Keratinocyte (primary cell): ENCODE results near the gene CEACAM8. TPM values are rescaled to one million over a fixed set of nuclear protein-coding genes. Genes with fewer than 3 reads are reported as not detected.

ENCODE experiments used
- DNase-seq: peaks from one replicate; pipeline ENCODE4 v3.0.0-alpha.2; 2011; ENCODE audit warnings: low read depth, missing footprints, low spot score
- FAIRE-seq: peaks from 2 replicates; lab custom pipeline; 2011; peaks lifted over from hg19 to GRCh38; lab: Jason Lieb, UNC
- H2AFZ ChIP-seq: 2 replicates; pipeline ENCODE4 v1.6.0; 2012; ENCODE audit warnings: low read length, control low read depth, inconsistent platforms; ENCODE audit not compliant: control insufficient read depth
- H3K27ac ChIP-seq: 2 replicates; pipeline ENCODE4 v1.5.1; 2011; ENCODE audit warnings: low read length; ENCODE audit not compliant: control insufficient read depth, insufficient read depth
- H3K27me3 ChIP-seq: 3 replicates; pipeline ENCODE4 v1.6.0; 2011; ENCODE audit warnings: low read length; ENCODE audit not compliant: control insufficient read depth, insufficient read depth; ENCODE audit errors: extremely low read depth
- H3K36me3 ChIP-seq, 2 experiments: 2 replicates in 1 of 2; 3 replicates in 1 of 2; pipeline ENCODE4 v1.5.1; 2011; ENCODE audit warnings: low read length in 2 of 2, mild to moderate bottlenecking in 1 of 2; ENCODE audit not compliant: control insufficient read depth in 2 of 2, insufficient read depth in 2 of 2; ENCODE audit errors: extremely low read depth in 1 of 2
- H3K4me1 ChIP-seq: 3 replicates; pipeline ENCODE4 v1.5.1; 2011; ENCODE audit warnings: low read length; ENCODE audit not compliant: control insufficient read depth, insufficient read depth; ENCODE audit errors: extremely low read depth
- H3K4me2 ChIP-seq: 3 replicates; pipeline ENCODE4 v1.6.0; 2011; ENCODE audit warnings: low read depth, low read length; ENCODE audit not compliant: control insufficient read depth, insufficient read depth; ENCODE audit errors: extremely low read depth
- H3K4me3 ChIP-seq, 3 experiments: fragments of 200-600 bp in 1 of 3; sonication (generic) in 1 of 3; 2 replicates in 2 of 3; 3 replicates in 1 of 3; pipeline ENCODE4 v1.5.1; 2011 to 2016; ENCODE audit warnings: low read length in 3 of 3, mild to moderate bottlenecking in 3 of 3, control low read depth in 2 of 3, inconsistent platforms in 1 of 3, low read depth in 1 of 3, mixed read lengths in 1 of 3, mixed run types in 1 of 3, moderate library complexity in 1 of 3; ENCODE audit not compliant: control insufficient read depth in 2 of 3, insufficient read depth in 2 of 3; ENCODE audit errors: extremely low read depth in 1 of 3
- H3K79me2 ChIP-seq: 2 replicates; pipeline ENCODE4 v1.6.0; 2012; ENCODE audit warnings: low read length; ENCODE audit not compliant: control insufficient read depth, insufficient read depth
- H3K9ac ChIP-seq: 3 replicates; pipeline ENCODE4 v1.6.0; 2011; ENCODE audit warnings: low read length; ENCODE audit not compliant: control insufficient read depth, insufficient read depth; ENCODE audit errors: extremely low read depth
- H3K9me1 ChIP-seq: 3 replicates; pipeline ENCODE4 v1.6.0; 2011; ENCODE audit warnings: low read length; ENCODE audit not compliant: control insufficient read depth, insufficient read depth; ENCODE audit errors: extremely low read depth
- H3K9me3 ChIP-seq: 2 replicates; pipeline ENCODE4 v1.5.1; 2012; ENCODE audit warnings: low read depth, low read length; ENCODE audit not compliant: control insufficient read depth
- H4K20me1 ChIP-seq: 3 replicates; pipeline ENCODE4 v1.6.0; 2011; ENCODE audit warnings: low read length; ENCODE audit not compliant: control insufficient read depth, insufficient read depth; ENCODE audit errors: extremely low read depth
- EZH2 ChIP-seq: IDR thresholded peaks from one replicate; pipeline ENCODE4 v1.6.1; 2012; ENCODE audit warnings: inconsistent platforms, mild to moderate bottlenecking, low read length, moderate library complexity
- dilution Hi-C: fragments of 300-500 bp; cut with MboI; formaldehyde crosslinking; loops from one replicate; pipeline ENCODE4 v1.7.0; 2020; ENCODE audit warnings: low sequenced_read_pairs; ENCODE audit not compliant: extremely low pct_ligation_motif_present
- polyA plus RNA-seq, 5 experiments: library from polyadenylated mRNA; depleted of rRNA in 3 of 5; stranded (reverse) in 3 of 5; stranded (forward) in 1 of 5; unstranded in 1 of 5; fragments of >200 nt; gene quantifications; 1 replicate in 1 of 5; 2 replicates in 3 of 5; 3 replicates in 1 of 5; pipeline versions ENCODE4 v1.2.1 to v1.2.3, GENCODE V29; 2011 to 2012; ENCODE audit warnings: missing spikeins in 2 of 5, low read depth in 1 of 5, low replicate concordance in 1 of 5
- TF ChIP-seq, protein P1 (sequence below), 3 experiments: IDR thresholded peaks in 1 of 3; conservative IDR thresholded peaks in 1 of 3; optimal IDR thresholded peaks in 1 of 3; 2 replicates in 2 of 3; 3 replicates in 1 of 3; pipeline versions ENCODE3 to v1.5.1; 2011; ENCODE audit warnings: low read length in 3 of 3, mild to moderate bottlenecking in 3 of 3, moderate library complexity in 2 of 3, control low read depth in 1 of 3, inconsistent platforms in 1 of 3; ENCODE audit not compliant: insufficient read depth in 2 of 3; ENCODE audit errors: extremely low read depth in 1 of 3

Gene CEACAM8
- polyA plus RNA-seq, 1 donor (not counting 4 experiments of a cell fraction or from before 2014, with no cell fraction given), result not detected

- no peak overlapping the region for H3K4me2 ChIP-seq
- H4K20me1 ChIP-seq, result no peaks in the 10 kb centered on the region
- FAIRE-seq, result no peak
- H2AFZ ChIP-seq, result no peak overlapping the region
- H3K9ac ChIP-seq, result no peak overlapping the region
- dilution Hi-C loops, result no loop called here
- H3K4me3 ChIP-seq, result no peak overlapping the region
- no peaks in the 10 kb centered on the region for H3K9me1 ChIP-seq
- H3K4me1 ChIP-seq, result peaks cover 1% of the 10 kb centered on the region
- H3K27ac ChIP-seq, result no peak overlapping the region
- no peaks in the 10 kb centered on the region for H3K36me3 ChIP-seq
- no peak for DNase-seq
- TF ChIP-seq, protein P1, sequence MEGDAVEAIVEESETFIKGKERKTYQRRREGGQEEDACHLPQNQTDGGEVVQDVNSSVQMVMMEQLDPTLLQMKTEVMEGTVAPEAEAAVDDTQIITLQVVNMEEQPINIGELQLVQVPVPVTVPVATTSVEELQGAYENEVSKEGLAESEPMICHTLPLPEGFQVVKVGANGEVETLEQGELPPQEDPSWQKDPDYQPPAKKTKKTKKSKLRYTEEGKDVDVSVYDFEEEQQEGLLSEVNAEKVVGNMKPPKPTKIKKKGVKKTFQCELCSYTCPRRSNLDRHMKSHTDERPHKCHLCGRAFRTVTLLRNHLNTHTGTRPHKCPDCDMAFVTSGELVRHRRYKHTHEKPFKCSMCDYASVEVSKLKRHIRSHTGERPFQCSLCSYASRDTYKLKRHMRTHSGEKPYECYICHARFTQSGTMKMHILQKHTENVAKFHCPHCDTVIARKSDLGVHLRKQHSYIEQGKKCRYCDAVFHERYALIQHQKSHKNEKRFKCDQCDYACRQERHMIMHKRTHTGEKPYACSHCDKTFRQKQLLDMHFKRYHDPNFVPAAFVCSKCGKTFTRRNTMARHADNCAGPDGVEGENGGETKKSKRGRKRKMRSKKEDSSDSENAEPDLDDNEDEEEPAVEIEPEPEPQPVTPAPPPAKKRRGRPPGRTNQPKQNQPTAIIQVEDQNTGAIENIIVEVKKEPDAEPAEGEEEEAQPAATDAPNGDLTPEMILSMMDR (optimal IDR thresholded peaks at IDR 0.05 in 1 of 3, IDR thresholded peaks at IDR 0.05 in 1 of 3, conservative IDR thresholded peaks at IDR 0.05 in 1 of 3; ENCODE audit: extremely low read depth in 1 of 3, insufficient read depth in 2 of 3, low read length in 3 of 3), result no peak
- TF ChIP-seq EZH2, result no peak
- no peaks in the 10 kb centered on the region for H3K79me2 ChIP-seq
- H3K9me3 ChIP-seq, result peaks cover 2% of the 10 kb centered on the region
- H3K27me3 ChIP-seq, result peaks cover 23% of the 10 kb centered on the region
Observed at GRCh38 chr19:42554046-42554575, 40.6 kb downstream of the CEACAM8 start.

- H3K4me3 ChIP-seq, result no peak overlapping the region
- no peak overlapping the region for H3K9ac ChIP-seq
- peaks cover 2% of the 10 kb centered on the region for H3K9me3 ChIP-seq
- FAIRE-seq (no peak), DNase-seq (no peak)
- no peak overlapping the region for H3K27ac ChIP-seq
- H2AFZ ChIP-seq, result no peak overlapping the region
- no peaks in the 10 kb centered on the region for H3K79me2 ChIP-seq
- no peaks in the 10 kb centered on the region for H3K4me1 ChIP-seq
- H3K36me3 ChIP-seq, result no peaks in the 10 kb centered on the region
- no peaks in the 10 kb centered on the region for H3K9me1 ChIP-seq
- TF ChIP-seq, protein P1 (optimal IDR thresholded peaks at IDR 0.05 in 1 of 3, IDR thresholded peaks at IDR 0.05 in 1 of 3, conservative IDR thresholded peaks at IDR 0.05 in 1 of 3; ENCODE audit: extremely low read depth in 1 of 3, insufficient read depth in 2 of 3, low read length in 3 of 3), result no peak
- TF ChIP-seq EZH2, result no peak
- no peak overlapping the region for H3K4me2 ChIP-seq
- H4K20me1 ChIP-seq, result no peaks in the 10 kb centered on the region
- dilution Hi-C loops, result no loop called here
- peaks cover 23% of the 10 kb centered on the region for H3K27me3 ChIP-seq
Observed at GRCh38 chr19:42553292-42554045, 41.3 kb downstream of the CEACAM8 start.
